HCT116 (cell line): Measurements from ENCODE around the gene BCL2L13.

ENCODE experiments used
- CEBPB ChIP-seq: IDR thresholded peaks from 2 replicates; pipeline ENCODE4 v1.6.1; 2012; ENCODE audit warnings: low read depth
- EZH2 ChIP-seq: fragments of 200-600 bp; sonication (generic); IDR thresholded peaks from 2 replicates; pipeline ENCODE4 v1.6.1; 2017; ENCODE audit warnings: antibody characterized with exemption, mixed run types
- POLR2A ChIP-seq: IDR thresholded peaks from 2 replicates; pipeline ENCODE4 v1.7.0; 2011; ENCODE audit warnings: borderline replicate concordance; ENCODE audit not compliant: insufficient read depth, insufficient read length; ENCODE audit errors: extremely low read depth
- POLR2AphosphoS5 ChIP-seq: IDR thresholded peaks from 2 replicates; pipeline ENCODE4 v1.6.1; 2011; ENCODE audit warnings: mild to moderate bottlenecking, low read depth, low read length, moderate library complexity
- RAD21 ChIP-seq: IDR thresholded peaks from 2 replicates; pipeline ENCODE4 v1.6.1; 2012; ENCODE audit warnings: low read depth, mild to moderate bottlenecking
- SRF ChIP-seq: IDR thresholded peaks from 2 replicates; pipeline ENCODE4 v1.6.1; 2012; ENCODE audit warnings: low read depth
- TF ChIP-seq, protein P1 (sequence below), 3 experiments: fragments of 200-600 bp in 1 of 3; sonication (generic) in 1 of 3; IDR thresholded peaks in 2 of 3; conservative IDR thresholded peaks in 1 of 3; 2 replicates each; pipeline ENCODE4 v1.5.1; 2012 to 2017; ENCODE audit warnings: low read depth in 2 of 3, low read length in 2 of 3, antibody characterized with exemption in 1 of 3, borderline replicate concordance in 1 of 3, control low read depth in 1 of 3, mild to moderate bottlenecking in 1 of 3, mixed read lengths in 1 of 3, mixed run types in 1 of 3, moderate library complexity in 1 of 3; ENCODE audit not compliant: insufficient read depth in 1 of 3

DNA sequence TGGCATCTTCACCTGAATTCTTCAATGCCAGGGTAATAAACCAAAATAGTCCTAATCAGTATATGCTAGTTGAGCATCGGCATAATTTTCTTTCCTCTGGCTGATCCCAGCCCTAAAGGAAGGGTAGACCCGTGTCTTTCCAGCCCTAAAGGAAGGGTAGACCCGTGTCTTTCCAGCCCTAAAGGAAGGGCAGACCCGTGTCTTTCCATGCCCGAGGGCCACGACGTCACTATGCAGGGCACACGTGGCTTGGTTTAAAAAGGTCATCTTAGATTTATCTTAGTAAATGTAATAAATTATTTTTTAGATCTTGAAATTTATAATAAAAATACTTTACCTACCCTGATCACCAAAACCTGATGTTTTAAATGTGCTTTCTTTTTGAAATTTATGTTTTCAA is 90.2 kb downstream of the BCL2L13 start:
- no peak for TF ChIP-seq CEBPB
- TF ChIP-seq, protein P1, sequence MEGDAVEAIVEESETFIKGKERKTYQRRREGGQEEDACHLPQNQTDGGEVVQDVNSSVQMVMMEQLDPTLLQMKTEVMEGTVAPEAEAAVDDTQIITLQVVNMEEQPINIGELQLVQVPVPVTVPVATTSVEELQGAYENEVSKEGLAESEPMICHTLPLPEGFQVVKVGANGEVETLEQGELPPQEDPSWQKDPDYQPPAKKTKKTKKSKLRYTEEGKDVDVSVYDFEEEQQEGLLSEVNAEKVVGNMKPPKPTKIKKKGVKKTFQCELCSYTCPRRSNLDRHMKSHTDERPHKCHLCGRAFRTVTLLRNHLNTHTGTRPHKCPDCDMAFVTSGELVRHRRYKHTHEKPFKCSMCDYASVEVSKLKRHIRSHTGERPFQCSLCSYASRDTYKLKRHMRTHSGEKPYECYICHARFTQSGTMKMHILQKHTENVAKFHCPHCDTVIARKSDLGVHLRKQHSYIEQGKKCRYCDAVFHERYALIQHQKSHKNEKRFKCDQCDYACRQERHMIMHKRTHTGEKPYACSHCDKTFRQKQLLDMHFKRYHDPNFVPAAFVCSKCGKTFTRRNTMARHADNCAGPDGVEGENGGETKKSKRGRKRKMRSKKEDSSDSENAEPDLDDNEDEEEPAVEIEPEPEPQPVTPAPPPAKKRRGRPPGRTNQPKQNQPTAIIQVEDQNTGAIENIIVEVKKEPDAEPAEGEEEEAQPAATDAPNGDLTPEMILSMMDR (IDR thresholded peaks at IDR 0.05 in 2 of 3, conservative IDR thresholded peaks at IDR 0.05 in 1 of 3; ENCODE audit: borderline replicate concordance in 1 of 3, insufficient read depth in 1 of 3, low read depth in 2 of 3, low read length in 2 of 3): no peak
- TF ChIP-seq EZH2: no peak
- no peak for TF ChIP-seq POLR2A
- no peak for TF ChIP-seq POLR2AphosphoS5
- TF ChIP-seq SRF: no peak
- no peak for TF ChIP-seq RAD21
